ENCODE data around the gene PLD3.

DNA sequence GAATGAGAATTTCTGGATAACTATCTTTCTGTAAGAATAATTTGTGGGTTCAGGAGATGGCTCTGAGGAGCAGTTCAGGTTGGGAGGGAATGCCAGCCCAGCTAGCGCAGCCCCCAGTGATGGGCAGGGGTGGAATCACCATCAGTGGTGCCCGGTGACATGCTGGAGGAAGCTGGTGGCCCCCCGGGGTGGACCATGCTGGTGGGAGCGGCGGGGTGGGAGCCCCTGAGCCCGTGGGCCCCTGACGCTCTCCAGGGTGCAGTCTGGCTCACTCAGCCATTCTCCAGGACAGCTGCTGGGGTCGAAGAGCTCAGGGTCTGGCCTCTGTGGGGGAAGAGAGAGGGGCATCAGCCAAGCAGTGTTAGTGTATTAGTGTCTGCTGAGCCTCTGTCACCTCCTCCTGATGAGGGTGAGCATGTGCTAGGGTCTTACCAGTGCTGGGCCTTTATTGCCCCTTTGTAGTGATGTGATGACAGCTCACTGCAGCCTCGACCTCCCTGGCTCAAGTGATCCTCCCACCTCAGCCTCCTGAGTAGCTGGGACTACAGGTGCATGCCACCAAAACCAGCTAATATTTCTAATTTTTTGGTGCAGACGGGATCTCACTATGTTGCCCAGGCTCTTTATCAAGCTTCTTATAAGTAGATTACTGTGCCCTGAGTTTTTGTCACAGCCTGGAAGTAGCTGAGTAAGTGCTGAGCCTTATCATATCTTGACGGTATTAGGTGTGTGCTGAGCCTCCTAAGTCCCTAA, 31.1 kb downstream of the PLD3 start:
- TF ChIP-seq, protein P1, sequence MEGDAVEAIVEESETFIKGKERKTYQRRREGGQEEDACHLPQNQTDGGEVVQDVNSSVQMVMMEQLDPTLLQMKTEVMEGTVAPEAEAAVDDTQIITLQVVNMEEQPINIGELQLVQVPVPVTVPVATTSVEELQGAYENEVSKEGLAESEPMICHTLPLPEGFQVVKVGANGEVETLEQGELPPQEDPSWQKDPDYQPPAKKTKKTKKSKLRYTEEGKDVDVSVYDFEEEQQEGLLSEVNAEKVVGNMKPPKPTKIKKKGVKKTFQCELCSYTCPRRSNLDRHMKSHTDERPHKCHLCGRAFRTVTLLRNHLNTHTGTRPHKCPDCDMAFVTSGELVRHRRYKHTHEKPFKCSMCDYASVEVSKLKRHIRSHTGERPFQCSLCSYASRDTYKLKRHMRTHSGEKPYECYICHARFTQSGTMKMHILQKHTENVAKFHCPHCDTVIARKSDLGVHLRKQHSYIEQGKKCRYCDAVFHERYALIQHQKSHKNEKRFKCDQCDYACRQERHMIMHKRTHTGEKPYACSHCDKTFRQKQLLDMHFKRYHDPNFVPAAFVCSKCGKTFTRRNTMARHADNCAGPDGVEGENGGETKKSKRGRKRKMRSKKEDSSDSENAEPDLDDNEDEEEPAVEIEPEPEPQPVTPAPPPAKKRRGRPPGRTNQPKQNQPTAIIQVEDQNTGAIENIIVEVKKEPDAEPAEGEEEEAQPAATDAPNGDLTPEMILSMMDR (conservative IDR thresholded peaks at IDR 0.05; ENCODE audit: low read length), result no peak
- TF ChIP-seq EZH2phosphoT487 (IDR thresholded peaks at IDR 0.05; ENCODE audit: borderline replicate concordance), result no peak

Measured in Loucy (cell line).